Camera-type eye (tissue), 1 donor: ENCODE data around the gene BBC3. TPM values are rescaled to one million over a fixed set of nuclear protein-coding genes. Genes with fewer than 3 reads are reported as not detected.

Experiments used
- total RNA-seq: library from RNA; depleted of rRNA; stranded (reverse); fragments of >200 nt; gene quantifications from one replicate; pipeline ENCODE4 v1.2.3, GENCODE V29; 2014

BBC3 gene
- total RNA-seq: 8.1 TPM

GRCh38 chr19:47230921-47231214, at the start of gene BBC3:
TSS of gene BBC3 (minus strand) at chr19:47231199. CDS start at chr19:47228431, 2,768 bp downstream.

GRCh38 chr19:47274071-47274890, 43.3 kb upstream of the BBC3 start, which contains the start of gene INAFM1:
TSS of gene INAFM1 (plus strand) at chr19:47274885. CDS start at chr19:47274920, 35 bp downstream.

GRCh38 chr19:47255879-47256692, 25.1 kb upstream of the BBC3 start, which contains the start of gene CCDC9:
TSS of gene CCDC9 (plus strand) at chr19:47256525. CDS start at chr19:47258401, 1,876 bp downstream.

Other genes starting within 250 kb of the BBC3 start
- gene NPAS1, start 211.4 kb downstream of the BBC3 start, total RNA-seq: 0.99 TPM
- gene TMEM160, start 182.6 kb downstream of the BBC3 start, total RNA-seq: 13.4 TPM
- 28.3 TPM for gene ZC3H4, start 117.4 kb downstream of the BBC3 start, total RNA-seq
- 85.8 TPM for gene SAE1, start 100.4 kb downstream of the BBC3 start, total RNA-seq
- gene CCDC9, start 25.3 kb upstream of the BBC3 start, total RNA-seq: 20.5 TPM
- 4.4 TPM for gene INAFM1, start 43.7 kb upstream of the BBC3 start, total RNA-seq
- 2.0 TPM for gene C5AR1, start 78.7 kb upstream of the BBC3 start, total RNA-seq
- 1.0 TPM for gene C5AR2, start 101.0 kb upstream of the BBC3 start, total RNA-seq
- 21.4 TPM for gene DHX34, start 118.1 kb upstream of the BBC3 start, total RNA-seq
- 31.7 TPM for gene MEIS3, start 188.3 kb upstream of the BBC3 start, total RNA-seq
- 16.1 TPM for gene SLC8A2, start 240.7 kb upstream of the BBC3 start, total RNA-seq